Measurements from ENCODE around the gene CISTR.

Gene CISTR

GRCh38 chr12:53709671-53710070, 42.1 kb downstream of the CISTR start:
- Histone ChIP-seq H3K9me3 (ENCODE audit: control insufficient read depth, insufficient read depth, low read depth, low read length) (no peaks in the 10 kb centered on the region), H3K27ac (ENCODE audit: extremely low read depth, low read depth, low read length) (no peak overlapping the region; the same call in 1 of the 2 replicates), H3K36me3 (ENCODE audit: control insufficient read depth in 2 of 2, insufficient read depth in 1 of 2, low read length in 2 of 2) (peaks cover 0 to 25% of the 10 kb centered on the region in 2 experiments; a peak in 2 of 3 replicates), H3K4me1 (ENCODE audit: control insufficient read depth, insufficient read depth, low read length) (peaks cover 14% of the 10 kb centered on the region), H3K4me3 (ENCODE audit: low read depth, low read length) (no peak overlapping the region)
- TF ChIP-seq ZNF561 (tag by site-specific recombination; IDR thresholded peaks at IDR 0.05; ENCODE audit: borderline replicate concordance) (0 out of 2 replicates have a peak, but pooled peaks have one; percentile 29), ZNF600 (tag by site-specific recombination; IDR thresholded peaks at IDR 0.05) (no peak), ZNF223 (tag by site-specific recombination; IDR thresholded peaks at IDR 0.05) (no peak), ZNF521 (tag by site-specific recombination; IDR thresholded peaks at IDR 0.05) (no peak), GLIS2 (tag by site-specific recombination; IDR thresholded peaks at IDR 0.05) (no peak), ZNF398 (tag by site-specific recombination; IDR thresholded peaks at IDR 0.05) (peak; percentile 89), IKZF3 (tag by site-specific recombination; IDR thresholded peaks at IDR 0.05) (peak; percentile 45; the same call in 1 of the 2 replicates), ZFP69B (tag by site-specific recombination; IDR thresholded peaks at IDR 0.05) (peak; percentile 49; the same call in 1 of the 2 replicates), GLIS1 (tag by site-specific recombination; IDR thresholded peaks at IDR 0.05) (peak; percentile 55), HIC1 (tag by site-specific recombination; IDR thresholded peaks at IDR 0.05) (no peak), ZNF692 (tag by site-specific recombination; IDR thresholded peaks at IDR 0.05) (peak; percentile 54; the same call in 1 of the 2 replicates), MZF1 (tag by site-specific recombination; IDR thresholded peaks at IDR 0.05; ENCODE audit: borderline replicate concordance) (no peak), ZFHX2 (tag by site-specific recombination; conservative IDR thresholded peaks at IDR 0.05) (peak; percentile 16; the same call in 1 of the 2 replicates), ZNF660 (tag by site-specific recombination; IDR thresholded peaks at IDR 0.05) (0 out of 2 replicates have a peak, but pooled peaks have one; percentile 21), EGR2 (tag by site-specific recombination; IDR thresholded peaks at IDR 0.05; ENCODE audit: low read depth) (peak; percentile 14; the same call in 1 of the 2 replicates)
- ChIA-PET POLR2A (no interaction called here), CTCF (interaction anchor here (0.5 to 29.1 kb wide), 5 partner anchors 8 to 652 kb away, joined by 3 to 915 read pairs (median 8); no protein-coding TSS in a partner anchor)

GRCh38 chr12:53706080-53706479, 45.7 kb downstream of the CISTR start:
- Histone ChIP-seq H3K9me3 (ENCODE audit: control insufficient read depth, insufficient read depth, low read depth, low read length) (no peaks in the 10 kb centered on the region), H3K4me3 (ENCODE audit: low read depth, low read length) (no peak overlapping the region), H3K27ac (ENCODE audit: extremely low read depth, low read depth, low read length) (no peak overlapping the region), H3K36me3 (ENCODE audit: control insufficient read depth in 2 of 2, insufficient read depth in 1 of 2, low read length in 2 of 2) (no peaks in the 10 kb centered on the region), H3K4me1 (ENCODE audit: control insufficient read depth, insufficient read depth, low read length) (peaks cover 7% of the 10 kb centered on the region; the same call in 1 of the 2 replicates)
- TF ChIP-seq ZNF645 (tag by site-specific recombination; IDR thresholded peaks at IDR 0.05) (no peak), BCL6B (tag by site-specific recombination; IDR thresholded peaks at IDR 0.05) (peak; percentile 92)
- CTCF ChIA-PET = interaction anchor here (0.6 to 29.1 kb wide), 3 partner anchors 9 to 51 kb away, joined by 5 to 915 read pairs (median 10); no protein-coding TSS in a partner anchor
- POLR2A ChIA-PET = no interaction called here

Data from HEK293 (cell line).